Measurements from ENCODE around the gene CFL1. TPM values are rescaled to one million over a fixed set of nuclear protein-coding genes. Genes with fewer than 3 reads are reported as not detected.

The CFL1 gene
- total RNA-seq, 1 experiment from 2014 or later, result 1,911 TPM

DNA sequence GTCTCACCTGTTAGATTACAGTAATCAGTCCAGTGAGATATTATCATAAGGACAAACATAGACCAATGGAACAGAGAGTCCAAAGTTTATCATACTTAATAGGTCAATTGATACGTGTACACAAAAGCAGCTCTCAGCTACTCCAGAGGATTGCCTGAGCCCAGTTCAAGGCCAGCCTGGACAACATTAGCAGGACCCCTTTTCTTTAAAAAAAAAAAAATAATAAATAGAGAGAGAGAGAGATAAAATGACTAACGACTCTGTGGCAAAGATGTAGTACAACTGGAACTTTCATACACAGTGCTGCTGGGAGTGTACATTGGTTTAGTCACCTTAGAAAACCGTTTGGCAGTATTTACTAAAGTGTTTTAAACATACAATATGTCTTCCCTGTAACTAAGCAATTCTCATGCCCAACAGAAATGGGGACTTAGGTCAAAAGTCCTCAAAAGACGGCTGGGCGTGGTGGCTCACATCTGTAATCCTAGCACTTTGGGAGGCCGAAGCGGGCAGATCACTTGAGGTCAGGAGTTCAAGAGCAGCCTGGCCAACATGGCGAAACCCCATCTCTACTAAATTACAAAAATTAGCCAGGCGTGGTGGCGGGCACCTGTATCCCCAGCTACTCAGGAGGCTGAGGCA, 13.6 kb downstream of the CFL1 start:
- no peak overlapping the region for H3K27ac ChIP-seq (ENCODE audit: low read length)
- in situ Hi-C loops (cut with HindIII; ENCODE audit: low pct_unique_long_range_greater_than_20kb, low sequenced_read_pairs), result no loop called here
- intact Hi-C loops (cut with micrococcal nuclease; ENCODE audit: unreplicated experiment), result no loop called here
- DNase-seq (ENCODE audit: low read depth, low spot score) (no peak), ATAC-seq (no peak)
- no peaks in the 10 kb centered on the region for H3K27me3 ChIP-seq (ENCODE audit: control insufficient read depth, insufficient read depth, low read length)
- no TSS peak for BruUV-seq (replicated peaks)
- ChIA-PET CTCF (interaction anchor here (0.7 kb wide), 1 partner anchor 185 kb away, joined by 3 read pairs; no protein-coding TSS in a partner anchor), POLR2A (interaction anchor here (0.6 to 0.7 kb wide), 2 partner anchors 22 to 127 kb away, joined by 3 to 16 read pairs; no protein-coding TSS in a partner anchor)
- H3K36me3 ChIP-seq (ENCODE audit: control insufficient read depth, insufficient read depth, low read length), result no peaks in the 10 kb centered on the region
- TF ChIP-seq SIN3A (IDR thresholded peaks at IDR 0.05; ENCODE audit: borderline replicate concordance, insufficient read depth, low read depth, low read length) (no peak), POLR2AphosphoS5 (IDR thresholded peaks at IDR 0.05; ENCODE audit: low read depth, low read length) (no peak), TCF7L2 (IDR thresholded peaks at IDR 0.05; ENCODE audit: low read depth, low read length) (no peak)
- TF ChIP-seq, protein P1, sequence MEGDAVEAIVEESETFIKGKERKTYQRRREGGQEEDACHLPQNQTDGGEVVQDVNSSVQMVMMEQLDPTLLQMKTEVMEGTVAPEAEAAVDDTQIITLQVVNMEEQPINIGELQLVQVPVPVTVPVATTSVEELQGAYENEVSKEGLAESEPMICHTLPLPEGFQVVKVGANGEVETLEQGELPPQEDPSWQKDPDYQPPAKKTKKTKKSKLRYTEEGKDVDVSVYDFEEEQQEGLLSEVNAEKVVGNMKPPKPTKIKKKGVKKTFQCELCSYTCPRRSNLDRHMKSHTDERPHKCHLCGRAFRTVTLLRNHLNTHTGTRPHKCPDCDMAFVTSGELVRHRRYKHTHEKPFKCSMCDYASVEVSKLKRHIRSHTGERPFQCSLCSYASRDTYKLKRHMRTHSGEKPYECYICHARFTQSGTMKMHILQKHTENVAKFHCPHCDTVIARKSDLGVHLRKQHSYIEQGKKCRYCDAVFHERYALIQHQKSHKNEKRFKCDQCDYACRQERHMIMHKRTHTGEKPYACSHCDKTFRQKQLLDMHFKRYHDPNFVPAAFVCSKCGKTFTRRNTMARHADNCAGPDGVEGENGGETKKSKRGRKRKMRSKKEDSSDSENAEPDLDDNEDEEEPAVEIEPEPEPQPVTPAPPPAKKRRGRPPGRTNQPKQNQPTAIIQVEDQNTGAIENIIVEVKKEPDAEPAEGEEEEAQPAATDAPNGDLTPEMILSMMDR (IDR thresholded peaks at IDR 0.05), result no peak
- TF ChIP-seq, protein P2, sequence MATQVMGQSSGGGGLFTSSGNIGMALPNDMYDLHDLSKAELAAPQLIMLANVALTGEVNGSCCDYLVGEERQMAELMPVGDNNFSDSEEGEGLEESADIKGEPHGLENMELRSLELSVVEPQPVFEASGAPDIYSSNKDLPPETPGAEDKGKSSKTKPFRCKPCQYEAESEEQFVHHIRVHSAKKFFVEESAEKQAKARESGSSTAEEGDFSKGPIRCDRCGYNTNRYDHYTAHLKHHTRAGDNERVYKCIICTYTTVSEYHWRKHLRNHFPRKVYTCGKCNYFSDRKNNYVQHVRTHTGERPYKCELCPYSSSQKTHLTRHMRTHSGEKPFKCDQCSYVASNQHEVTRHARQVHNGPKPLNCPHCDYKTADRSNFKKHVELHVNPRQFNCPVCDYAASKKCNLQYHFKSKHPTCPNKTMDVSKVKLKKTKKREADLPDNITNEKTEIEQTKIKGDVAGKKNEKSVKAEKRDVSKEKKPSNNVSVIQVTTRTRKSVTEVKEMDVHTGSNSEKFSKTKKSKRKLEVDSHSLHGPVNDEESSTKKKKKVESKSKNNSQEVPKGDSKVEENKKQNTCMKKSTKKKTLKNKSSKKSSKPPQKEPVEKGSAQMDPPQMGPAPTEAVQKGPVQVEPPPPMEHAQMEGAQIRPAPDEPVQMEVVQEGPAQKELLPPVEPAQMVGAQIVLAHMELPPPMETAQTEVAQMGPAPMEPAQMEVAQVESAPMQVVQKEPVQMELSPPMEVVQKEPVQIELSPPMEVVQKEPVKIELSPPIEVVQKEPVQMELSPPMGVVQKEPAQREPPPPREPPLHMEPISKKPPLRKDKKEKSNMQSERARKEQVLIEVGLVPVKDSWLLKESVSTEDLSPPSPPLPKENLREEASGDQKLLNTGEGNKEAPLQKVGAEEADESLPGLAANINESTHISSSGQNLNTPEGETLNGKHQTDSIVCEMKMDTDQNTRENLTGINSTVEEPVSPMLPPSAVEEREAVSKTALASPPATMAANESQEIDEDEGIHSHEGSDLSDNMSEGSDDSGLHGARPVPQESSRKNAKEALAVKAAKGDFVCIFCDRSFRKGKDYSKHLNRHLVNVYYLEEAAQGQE (IDR thresholded peaks at IDR 0.05; ENCODE audit: insufficient read depth in 1 of 2, low read depth in 2 of 2, low read length in 1 of 2), result no peak
- H3K4me3 ChIP-seq (ENCODE audit: low read depth in 2 of 2, low read length in 2 of 2), result no peak overlapping the region
- 0 out of 2 replicates have a peak, but pooled peaks cover 3% of the 10 kb centered on the region for H3K4me1 ChIP-seq (ENCODE audit: control insufficient read depth, insufficient read depth, low read length)
- H3K9me3 ChIP-seq (ENCODE audit: control insufficient read depth, insufficient read depth, low read depth, low read length), result no peaks in the 10 kb centered on the region

DNA sequence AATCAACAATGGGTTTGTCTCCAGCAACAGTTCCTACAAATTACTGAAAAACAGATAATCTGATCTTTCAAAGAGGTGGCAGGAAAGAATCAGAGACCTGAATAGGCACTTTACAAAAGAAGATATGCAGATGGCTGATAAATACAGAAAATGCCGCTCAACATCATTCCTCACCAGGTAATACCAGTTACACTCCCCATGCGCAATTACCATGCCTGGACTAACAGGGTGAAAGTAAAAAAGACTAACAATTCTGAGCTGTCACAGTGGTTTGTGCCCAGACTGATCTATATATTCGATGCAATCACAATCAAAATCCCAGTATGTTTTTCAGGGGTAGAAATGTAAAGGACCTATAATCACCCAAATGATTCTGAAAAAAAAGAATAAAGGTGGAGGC, 14.2 kb downstream of the CFL1 start:
- no peaks in the 10 kb centered on the region for H3K9me3 ChIP-seq (ENCODE audit: control insufficient read depth, insufficient read depth, low read depth, low read length)
- DNase-seq (ENCODE audit: low read depth, low spot score) (no peak), ATAC-seq (no peak)
- CTCF ChIA-PET, result no interaction called here
- TF ChIP-seq SIN3A (IDR thresholded peaks at IDR 0.05; ENCODE audit: borderline replicate concordance, insufficient read depth, low read depth, low read length), result no peak
- TF ChIP-seq, protein P2 (IDR thresholded peaks at IDR 0.05; ENCODE audit: insufficient read depth in 1 of 2, low read depth in 2 of 2, low read length in 1 of 2), result no peak
- no peak for TF ChIP-seq POLR2AphosphoS5 (IDR thresholded peaks at IDR 0.05; ENCODE audit: low read depth, low read length)
- TF ChIP-seq, protein P1 (IDR thresholded peaks at IDR 0.05), result no peak
- TF ChIP-seq TCF7L2 (IDR thresholded peaks at IDR 0.05; ENCODE audit: low read depth, low read length), result no peak
- H3K27ac ChIP-seq (ENCODE audit: low read length), result no peak overlapping the region
- intact Hi-C loops (cut with micrococcal nuclease; ENCODE audit: unreplicated experiment), result no loop called here
- no peaks in the 10 kb centered on the region for H3K27me3 ChIP-seq (ENCODE audit: control insufficient read depth, insufficient read depth, low read length)
- H3K4me3 ChIP-seq (ENCODE audit: low read depth in 2 of 2, low read length in 2 of 2), result no peak overlapping the region
- H3K36me3 ChIP-seq (ENCODE audit: control insufficient read depth, insufficient read depth, low read length), result no peaks in the 10 kb centered on the region
- H3K4me1 ChIP-seq (ENCODE audit: control insufficient read depth, insufficient read depth, low read length), result no peaks in the 10 kb centered on the region
- in situ Hi-C loops (cut with HindIII; ENCODE audit: low pct_unique_long_range_greater_than_20kb, low sequenced_read_pairs), result no loop called here
- no TSS peak for BruUV-seq (replicated peaks)
- POLR2A ChIA-PET, result no interaction called here

All from Panc1 (cell line).